COLO668 (cell line): ENCODE results near the gene PRSS22.
A peak's percentile ranks its signal among the peaks of the same experiment; 100 is the strongest.

Experiments
- DNase-seq: peaks from one replicate; lab custom pipeline; 2025; ENCODE audit not compliant: unreplicated experiment; lab: John Stamatoyannopoulos, UW

PRSS22 gene

GRCh38 chr16:2881783-2882649, 24.0 kb upstream of the PRSS22 start:
- DNase-seq: peak; percentile 49

GRCh38 chr16:2879854-2880508, 22.0 kb upstream of the PRSS22 start:
- no peak for DNase-seq

GRCh38 chr16:2874912-2875362, 17.0 kb upstream of the PRSS22 start:
- DNase-seq: peak; percentile 77

GRCh38 chr16:2874032-2874911, 16.3 kb upstream of the PRSS22 start:
- DNase-seq: no peak

- no peak for DNase-seq
Measured at GRCh38 chr16:2871926-2872325, 14.0 kb upstream of the PRSS22 start.

- DNase-seq: peak; percentile 93
Measured at GRCh38 chr16:2867987-2868789, 10.2 kb upstream of the PRSS22 start.

- no peak for DNase-seq
Measured at GRCh38 chr16:2867661-2867986, 9.7 kb upstream of the PRSS22 start.

GRCh38 chr16:2866431-2866830, 8.5 kb upstream of the PRSS22 start:
- DNase-seq: no peak

- no peak for DNase-seq
Measured at GRCh38 chr16:2865651-2866050, 7.7 kb upstream of the PRSS22 start.

GRCh38 chr16:2860826-2861567, 3.0 kb upstream of the PRSS22 start:
- DNase-seq: no peak

GRCh38 chr16:2859686-2860265, 1.8 kb upstream of the PRSS22 start:
- DNase-seq: no peak

- peak; percentile 84 for DNase-seq
Measured at GRCh38 chr16:2858245-2859025, 465 bp upstream of the PRSS22 start.

GRCh38 chr16:2856686-2857450, 1.1 kb downstream of the PRSS22 start:
- no peak for DNase-seq

- DNase-seq: peak; percentile 34
Measured at GRCh38 chr16:2856061-2856670, 1.8 kb downstream of the PRSS22 start.

GRCh38 chr16:2855536-2855935, 2.4 kb downstream of the PRSS22 start:
- DNase-seq: no peak

GRCh38 chr16:2854700-2855309, 3.2 kb downstream of the PRSS22 start:
- no peak for DNase-seq

GRCh38 chr16:2853531-2854073, 4.4 kb downstream of the PRSS22 start:
- no peak for DNase-seq
